Measurements from ENCODE around the gene RAB33A. TPM values are rescaled to one million over a fixed set of nuclear protein-coding genes. Genes with fewer than 3 reads are reported as not detected.

The RAB33A gene
- 10 to 100 TPM in 1 of 2 experiments, 1 to 10 TPM in 1; 9.0 to 10.6 TPM for total RNA-seq
- polyA plus RNA-seq: 11.0 TPM

GRCh38 chrX:130171446-130172126, at the start of gene RAB33A:
TSS of gene RAB33A (plus strand) at chrX:130171962. CDS start at chrX:130172063, 101 bp downstream.
- H3K27me3 Mint-ChIP-seq: peaks cover 0 to 8% of the 10 kb centered on the region in 2 donors
- peaks cover 33% of the 10 kb centered on the region for H3K4me1 ChIP-seq (ENCODE audit: insufficient read depth, low read length)
- peak within 1 kb of the TSS; percentile 78 for H3K4me3 ChIP-seq (ENCODE audit: low read length)
- H3K27ac Mint-ChIP-seq: peak within 1 kb of the TSS; percentile 88 to 95 (median 90)
- peak; percentile 11 to 65 (median 46) for DNase-seq
- peak within 1 kb of the TSS; percentile 86 to 96 (median 90) for H3K4me3 Mint-ChIP-seq
- POLR2A ChIA-PET: interaction anchor here (0.9 kb wide), 1 partner anchor 80 kb away, joined by 4 read pairs; no protein-coding TSS in a partner anchor
- H3K36me3 ChIP-seq (ENCODE audit: insufficient read depth, low read length): no peaks in the 10 kb centered on the region
- H3K27ac ChIP-seq (ENCODE audit: low read depth, low read length): peak within 1 kb of the TSS; percentile 69
- peaks cover 0 to 7% (median 0%) of the 10 kb centered on the region in 3 donors for H3K36me3 Mint-ChIP-seq
- no peaks in the 10 kb centered on the region for H3K9me3 Mint-ChIP-seq
- CTCF ChIA-PET: interaction anchor here (1.1 to 3.2 kb wide), 7 partner anchors 11 to 246 kb away, joined by 3 to 14 read pairs (median 4); no protein-coding TSS in a partner anchor
- no peaks in the 10 kb centered on the region for H3K9me3 ChIP-seq (ENCODE audit: low read length)
- H3K27me3 ChIP-seq (ENCODE audit: insufficient read depth, low read length, poor library complexity, severe bottlenecking): no peaks in the 10 kb centered on the region
- H3K4me1 Mint-ChIP-seq: peaks cover 34 to 50% (median 41%) of the 10 kb centered on the region in 3 donors

- CTCF ChIA-PET: no interaction called here
- Mint-ChIP-seq H3K36me3 (peaks cover 0 to 29% (median 0%) of the 10 kb centered on the region in 3 donors), H3K9me3 (peaks cover 0 to 3% (median 0%) of the 10 kb centered on the region in 5 donors), H3K4me1 (peaks cover 6 to 7% (median 6%) of the 10 kb centered on the region in 3 donors), H3K27ac (peak overlapping the region in 1 of 8 donors; percentile 26), H3K4me3 (no peak overlapping the region), H3K27me3 (peaks cover 0 to 6% of the 10 kb centered on the region in 2 donors)
- no peak for DNase-seq
- H3K4me3 ChIP-seq (ENCODE audit: low read length): no peak overlapping the region
- no peak overlapping the region for H3K27ac ChIP-seq (ENCODE audit: low read depth, low read length)
- H3K27me3 ChIP-seq (ENCODE audit: insufficient read depth, low read length, poor library complexity, severe bottlenecking): no peaks in the 10 kb centered on the region
- no peaks in the 10 kb centered on the region for H3K9me3 ChIP-seq (ENCODE audit: low read length)
- POLR2A ChIA-PET: no interaction called here
- no peaks in the 10 kb centered on the region for H3K4me1 ChIP-seq (ENCODE audit: insufficient read depth, low read length)
- no peaks in the 10 kb centered on the region for H3K36me3 ChIP-seq (ENCODE audit: insufficient read depth, low read length)
These were observed 47.2 kb upstream of the RAB33A start for GRCh38 chrX:130124577-130124976.

DNA sequence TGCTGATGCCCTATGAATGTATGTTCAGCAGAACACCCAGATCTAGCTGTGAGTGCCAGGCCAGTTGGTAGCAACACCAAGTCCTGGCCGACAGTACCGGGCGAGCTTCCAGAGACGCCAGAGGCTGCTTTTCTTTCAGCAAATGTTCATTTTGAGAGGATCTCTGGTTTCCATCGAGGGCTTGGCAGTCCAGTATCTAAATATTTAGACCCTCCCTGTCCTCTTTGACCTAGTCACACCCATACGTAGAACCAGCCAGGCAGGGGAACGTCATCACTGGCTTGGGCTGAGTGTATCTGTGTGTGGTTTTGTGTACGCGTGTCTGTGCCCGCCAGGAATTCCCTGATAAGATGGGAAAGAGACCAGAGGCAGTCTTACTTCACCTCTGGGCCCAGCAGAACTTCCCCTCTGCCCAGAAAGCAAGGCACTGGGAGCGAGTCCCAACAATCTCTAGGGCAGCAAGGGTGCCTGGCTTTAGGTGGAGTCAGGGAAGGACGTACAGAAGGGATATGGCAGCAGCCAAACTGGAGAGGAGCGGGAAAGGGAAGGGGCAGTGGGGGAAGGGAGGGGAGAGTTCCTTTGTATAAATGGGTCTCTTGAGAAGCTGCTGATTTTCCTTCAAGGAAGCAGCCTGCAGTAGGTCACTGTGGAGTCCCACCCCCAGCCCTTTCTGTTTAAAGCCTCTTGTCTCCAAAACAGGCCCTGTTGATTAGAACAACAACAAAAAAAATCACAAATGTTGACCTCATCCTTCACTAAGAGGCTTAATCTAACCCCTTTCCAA, 46.5 kb upstream of the RAB33A start:
- Histone ChIP-seq H3K36me3 (ENCODE audit: insufficient read depth, low read length) (no peaks in the 10 kb centered on the region), H3K27me3 (ENCODE audit: insufficient read depth, low read length, poor library complexity, severe bottlenecking) (no peaks in the 10 kb centered on the region), H3K4me1 (ENCODE audit: insufficient read depth, low read length) (no peaks in the 10 kb centered on the region), H3K9me3 (ENCODE audit: low read length) (no peaks in the 10 kb centered on the region), H3K27ac (ENCODE audit: low read depth, low read length) (no peak overlapping the region), H3K4me3 (ENCODE audit: low read length) (no peak overlapping the region)
- Mint-ChIP-seq H3K27ac (no peak overlapping the region), H3K4me3 (no peak overlapping the region), H3K4me1 (peaks cover under 1 to 1% (median 1%) of the 10 kb centered on the region in 3 donors), H3K27me3 (peaks cover 0 to 6% of the 10 kb centered on the region in 2 donors), H3K36me3 (peaks cover 0 to 36% (median 1%) of the 10 kb centered on the region in 3 donors), H3K9me3 (peaks cover 0 to 3% (median 0%) of the 10 kb centered on the region in 5 donors)
- ChIA-PET CTCF (interaction anchor here (1.0 kb wide), 1 partner anchor 45 kb away, joined by 3 read pairs; no protein-coding TSS in a partner anchor), POLR2A (no interaction called here)
- no peak for DNase-seq

DNA sequence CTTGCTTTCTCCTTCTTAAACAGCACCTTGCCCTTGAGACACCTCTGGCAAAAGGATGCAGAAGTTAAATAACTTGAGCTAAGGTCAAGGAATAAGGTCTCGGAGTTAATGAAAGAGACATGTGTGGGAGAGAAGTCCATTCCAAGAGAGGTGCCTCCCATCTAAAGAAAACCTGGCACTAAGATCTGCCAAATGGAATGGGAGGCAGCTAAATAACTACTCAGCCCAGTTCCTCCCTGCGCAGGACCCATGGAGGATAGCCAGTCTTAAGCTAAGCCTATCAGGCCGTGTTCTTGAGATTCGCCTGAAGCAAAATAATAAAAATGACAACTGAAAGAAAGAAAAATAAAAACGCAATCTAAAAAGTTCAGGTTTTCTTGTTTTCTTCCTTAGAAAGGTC, 40.8 kb upstream of the RAB33A start:
- H3K27ac ChIP-seq (ENCODE audit: low read depth, low read length): no peak overlapping the region
- no peak overlapping the region for H3K4me3 Mint-ChIP-seq
- POLR2A ChIA-PET: no interaction called here
- no peaks in the 10 kb centered on the region for H3K27me3 ChIP-seq (ENCODE audit: insufficient read depth, low read length, poor library complexity, severe bottlenecking)
- CTCF ChIA-PET: interaction anchor here (1.6 to 4.1 kb wide), 2 partner anchors 10 to 62 kb away, joined by 3 to 14 read pairs; no protein-coding TSS in a partner anchor
- peaks cover 0 to 73% (median 7%) of the 10 kb centered on the region in 3 donors for H3K36me3 Mint-ChIP-seq
- peaks cover 5% of the 10 kb centered on the region for H3K36me3 ChIP-seq (ENCODE audit: insufficient read depth, low read length)
- H3K4me1 ChIP-seq (ENCODE audit: insufficient read depth, low read length): no peaks in the 10 kb centered on the region
- no peaks in the 10 kb centered on the region for H3K9me3 Mint-ChIP-seq
- H3K4me1 Mint-ChIP-seq: no peaks in the 10 kb centered on the region
- H3K27me3 Mint-ChIP-seq: peaks cover 0 to 5% of the 10 kb centered on the region in 2 donors
- no peak for DNase-seq
- H3K27ac Mint-ChIP-seq: peak overlapping the region in 1 of 8 donors; percentile 20
- H3K4me3 ChIP-seq (ENCODE audit: low read length): no peak overlapping the region
- H3K9me3 ChIP-seq (ENCODE audit: low read length): no peaks in the 10 kb centered on the region

DNA sequence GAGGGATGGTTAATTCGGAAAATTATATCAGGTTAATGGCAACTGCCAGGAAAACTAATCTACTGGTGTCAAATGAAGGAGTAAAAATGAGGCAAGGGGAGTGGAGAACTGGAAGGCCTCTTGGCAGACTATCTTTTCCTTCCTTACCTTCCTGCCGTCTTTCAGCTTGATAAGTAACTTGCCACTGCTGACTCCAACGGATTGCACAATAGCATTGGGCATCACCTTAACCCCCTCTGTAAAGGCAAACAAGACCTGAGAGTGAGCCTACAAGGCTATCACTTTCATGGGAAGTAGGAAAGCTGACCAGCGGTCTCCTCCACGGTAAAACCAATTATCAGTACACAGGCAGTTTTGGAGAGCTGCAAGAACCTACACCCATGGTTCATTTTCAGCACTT, 35.3 kb upstream of the RAB33A start:
- no peak overlapping the region for H3K27ac Mint-ChIP-seq
- Histone ChIP-seq H3K27ac (ENCODE audit: low read depth, low read length) (no peak overlapping the region), H3K4me1 (ENCODE audit: insufficient read depth, low read length) (no peaks in the 10 kb centered on the region), H3K9me3 (ENCODE audit: low read length) (no peaks in the 10 kb centered on the region), H3K36me3 (ENCODE audit: insufficient read depth, low read length) (peaks cover 15% of the 10 kb centered on the region), H3K4me3 (ENCODE audit: low read length) (no peak overlapping the region), H3K27me3 (ENCODE audit: insufficient read depth, low read length, poor library complexity, severe bottlenecking) (no peaks in the 10 kb centered on the region)
- no peak for DNase-seq
- no peaks in the 10 kb centered on the region for H3K4me1 Mint-ChIP-seq
- H3K9me3 Mint-ChIP-seq: no peaks in the 10 kb centered on the region
- no peak overlapping the region for H3K4me3 Mint-ChIP-seq
- H3K27me3 Mint-ChIP-seq: peaks cover 0 to 3% of the 10 kb centered on the region in 2 donors
- peaks cover 0 to 73% (median 8%) of the 10 kb centered on the region in 3 donors for H3K36me3 Mint-ChIP-seq
- CTCF ChIA-PET: interaction anchor here (1.2 to 2.0 kb wide), 2 partner anchors 56 to 76 kb away, joined by 3 to 4 read pairs; no protein-coding TSS in a partner anchor
- POLR2A ChIA-PET: no interaction called here

GRCh38 chrX:130136961-130137360, 34.8 kb upstream of the RAB33A start:
- Histone ChIP-seq H3K4me3 (ENCODE audit: low read length) (no peak overlapping the region), H3K36me3 (ENCODE audit: insufficient read depth, low read length) (peaks cover 15% of the 10 kb centered on the region), H3K27me3 (ENCODE audit: insufficient read depth, low read length, poor library complexity, severe bottlenecking) (no peaks in the 10 kb centered on the region), H3K9me3 (ENCODE audit: low read length) (no peaks in the 10 kb centered on the region), H3K4me1 (ENCODE audit: insufficient read depth, low read length) (no peaks in the 10 kb centered on the region), H3K27ac (ENCODE audit: low read depth, low read length) (no peak overlapping the region)
- Mint-ChIP-seq H3K9me3 (no peaks in the 10 kb centered on the region), H3K27me3 (peaks cover 0 to 2% of the 10 kb centered on the region in 2 donors), H3K27ac (peak overlapping the region in 2 of 8 donors; percentile 2 to 61), H3K4me1 (no peaks in the 10 kb centered on the region), H3K4me3 (no peak overlapping the region), H3K36me3 (peaks cover 0 to 73% (median 11%) of the 10 kb centered on the region in 3 donors)
- ChIA-PET POLR2A (no interaction called here), CTCF (interaction anchor here (0.7 to 2.0 kb wide), 4 partner anchors 16 to 76 kb away, joined by 3 to 5 read pairs (median 4); no protein-coding TSS in a partner anchor)
- DNase-seq: no peak

DNA sequence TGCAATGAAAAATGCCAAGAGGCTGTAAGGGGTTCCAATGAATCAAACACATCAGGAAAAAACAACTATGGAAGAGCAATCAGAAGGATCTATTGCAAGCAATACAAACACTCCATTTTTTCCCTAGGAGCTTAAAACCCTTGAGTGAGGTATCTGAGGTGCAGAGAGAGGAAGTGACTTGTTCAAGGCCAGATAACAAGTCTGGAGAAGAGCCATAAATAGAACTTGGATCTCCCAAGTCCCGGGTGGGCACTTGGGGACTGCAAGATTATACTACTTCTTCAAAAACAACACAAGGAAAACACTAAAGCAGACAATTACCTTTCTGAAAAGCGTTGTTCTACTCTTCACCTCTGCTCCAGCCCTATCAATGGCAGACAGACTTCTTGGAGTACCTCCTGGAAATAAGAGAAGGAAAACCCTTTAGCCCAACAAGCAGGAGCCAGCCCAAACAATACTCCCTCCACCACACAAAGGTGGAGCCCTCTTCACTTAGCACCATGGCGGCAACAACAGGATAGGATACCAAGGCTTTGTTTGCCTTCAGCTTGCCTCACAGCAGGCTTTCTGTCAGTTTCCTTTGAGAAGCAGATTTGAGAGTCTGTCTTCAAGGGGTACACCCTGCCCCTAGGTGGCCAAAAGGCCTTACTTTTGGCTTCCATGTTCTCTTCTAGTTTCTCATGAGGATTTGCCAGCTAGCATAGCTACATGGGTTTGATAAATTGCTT, 32.1 kb upstream of the RAB33A start:
- Mint-ChIP-seq H3K4me3 (no peak overlapping the region), H3K9me3 (no peaks in the 10 kb centered on the region), H3K36me3 (peaks cover 0 to 75% (median 15%) of the 10 kb centered on the region in 3 donors), H3K27ac (peak overlapping the region in 3 of 8 donors; percentile 7 to 71 (median 30)), H3K27me3 (peaks cover 0 to 2% of the 10 kb centered on the region in 2 donors), H3K4me1 (no peaks in the 10 kb centered on the region)
- no peak overlapping the region for H3K27ac ChIP-seq (ENCODE audit: low read depth, low read length)
- no peak overlapping the region for H3K4me3 ChIP-seq (ENCODE audit: low read length)
- no peaks in the 10 kb centered on the region for H3K4me1 ChIP-seq (ENCODE audit: insufficient read depth, low read length)
- no peak for DNase-seq
- CTCF ChIA-PET: no interaction called here
- POLR2A ChIA-PET: interaction anchor here (0.6 kb wide), 1 partner anchor 262 kb away, joined by 3 read pairs; no protein-coding TSS in a partner anchor
- peaks cover 15% of the 10 kb centered on the region for H3K36me3 ChIP-seq (ENCODE audit: insufficient read depth, low read length)
- no peaks in the 10 kb centered on the region for H3K27me3 ChIP-seq (ENCODE audit: insufficient read depth, low read length, poor library complexity, severe bottlenecking)
- no peaks in the 10 kb centered on the region for H3K9me3 ChIP-seq (ENCODE audit: low read length)

All from CD8-positive, alpha-beta memory T cell (primary cell).